Body of pancreas (tissue), 4 donors: ENCODE measurements around the gene TTLL5.

Experiments used
- POLR2A ChIP-seq, 3 donors: fragments of 450-650 bp; IDR thresholded peaks; one replicate each; pipeline ENCODE4 v1.6.1; 2016; ENCODE audit warnings: antibody characterized with exemption in 3 of 3, mild to moderate bottlenecking in 2 of 3
- TF ChIP-seq, protein P1 (sequence below), 7 experiments: fragments of 450-650 bp in 4 of 7; fragments of 200-600 bp in 3 of 7; sonication (generic) in 3 of 7; IDR thresholded peaks; one replicate each; pipeline ENCODE4 v1.5.1; 2016 to 2019; ENCODE audit warnings: antibody characterized with exemption in 7 of 7

DNA sequence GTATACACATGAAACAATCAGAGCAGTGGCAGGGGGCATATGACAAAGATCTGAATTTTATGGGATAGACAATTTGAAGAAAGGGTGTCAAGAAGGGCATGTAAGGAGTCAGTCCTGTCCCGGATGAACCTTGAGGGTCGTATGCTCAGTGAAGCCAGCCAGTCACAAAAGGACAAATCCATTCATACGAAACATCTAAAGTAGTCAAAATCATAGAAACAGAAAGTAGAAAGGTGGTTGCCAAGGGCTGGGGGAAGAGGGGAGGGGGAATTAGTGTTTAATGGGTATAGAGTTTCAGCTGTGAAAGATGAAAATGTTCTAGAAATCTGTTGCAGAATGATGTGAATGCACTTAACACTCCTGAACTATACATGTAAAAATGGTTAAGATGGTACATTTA is 163.3 kb downstream of the TTLL5 start:
- TF ChIP-seq POLR2A (IDR thresholded peaks at IDR 0.05) = no peak
- TF ChIP-seq, protein P1, sequence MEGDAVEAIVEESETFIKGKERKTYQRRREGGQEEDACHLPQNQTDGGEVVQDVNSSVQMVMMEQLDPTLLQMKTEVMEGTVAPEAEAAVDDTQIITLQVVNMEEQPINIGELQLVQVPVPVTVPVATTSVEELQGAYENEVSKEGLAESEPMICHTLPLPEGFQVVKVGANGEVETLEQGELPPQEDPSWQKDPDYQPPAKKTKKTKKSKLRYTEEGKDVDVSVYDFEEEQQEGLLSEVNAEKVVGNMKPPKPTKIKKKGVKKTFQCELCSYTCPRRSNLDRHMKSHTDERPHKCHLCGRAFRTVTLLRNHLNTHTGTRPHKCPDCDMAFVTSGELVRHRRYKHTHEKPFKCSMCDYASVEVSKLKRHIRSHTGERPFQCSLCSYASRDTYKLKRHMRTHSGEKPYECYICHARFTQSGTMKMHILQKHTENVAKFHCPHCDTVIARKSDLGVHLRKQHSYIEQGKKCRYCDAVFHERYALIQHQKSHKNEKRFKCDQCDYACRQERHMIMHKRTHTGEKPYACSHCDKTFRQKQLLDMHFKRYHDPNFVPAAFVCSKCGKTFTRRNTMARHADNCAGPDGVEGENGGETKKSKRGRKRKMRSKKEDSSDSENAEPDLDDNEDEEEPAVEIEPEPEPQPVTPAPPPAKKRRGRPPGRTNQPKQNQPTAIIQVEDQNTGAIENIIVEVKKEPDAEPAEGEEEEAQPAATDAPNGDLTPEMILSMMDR (IDR thresholded peaks at IDR 0.05) = no peak
